HG03175 (cell line): ENCODE results near the gene MORN1.
"Not testable (repeated sequence)": the region's sequence is repeated elsewhere in the genome, so short reads cannot be mapped to it uniquely, and the experiment has no call there.

ENCODE experiments used
- ATAC-seq: cut with Tn5 transposase; IDR thresholded peaks from one replicate; pipeline ENCODE4 v1.9.1; 2021; ENCODE audit warnings: mild to moderate bottlenecking, moderate library complexity; ENCODE audit not compliant: unreplicated experiment

The MORN1 gene

DNA sequence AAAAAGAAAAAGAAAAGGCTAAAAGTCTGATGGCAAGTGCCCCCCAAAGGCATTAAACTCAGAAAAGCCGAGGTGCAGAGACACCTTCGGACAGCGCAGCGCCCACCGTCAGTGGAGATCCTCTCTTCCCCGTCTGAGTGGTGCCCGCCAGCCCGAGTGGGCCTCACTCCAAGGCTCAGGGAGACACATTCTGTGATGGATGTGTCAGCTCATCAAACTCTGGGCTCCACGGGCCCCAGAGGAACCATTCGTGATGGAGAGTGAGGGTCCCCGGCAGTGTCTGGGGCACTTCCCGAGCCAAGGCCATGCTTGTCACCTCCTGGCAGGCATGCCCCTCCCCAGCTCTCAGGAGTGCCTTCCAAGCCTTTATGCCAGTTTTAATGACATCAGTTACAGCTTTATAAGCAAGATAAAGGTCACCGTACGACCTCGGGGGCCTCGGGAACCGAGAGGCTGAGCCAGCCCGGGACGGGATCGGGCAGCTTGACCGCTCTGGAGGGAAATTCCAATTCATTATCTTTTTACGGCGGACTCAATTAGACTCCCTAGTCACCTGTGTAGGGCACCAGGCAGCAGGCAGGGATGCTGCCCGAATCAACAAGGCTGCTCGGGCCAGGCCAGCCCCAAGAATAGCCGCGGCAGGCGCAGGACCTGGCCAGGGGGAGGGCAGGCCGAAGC is 49.5 kb downstream of the MORN1 start:
- no peak for ATAC-seq

DNA sequence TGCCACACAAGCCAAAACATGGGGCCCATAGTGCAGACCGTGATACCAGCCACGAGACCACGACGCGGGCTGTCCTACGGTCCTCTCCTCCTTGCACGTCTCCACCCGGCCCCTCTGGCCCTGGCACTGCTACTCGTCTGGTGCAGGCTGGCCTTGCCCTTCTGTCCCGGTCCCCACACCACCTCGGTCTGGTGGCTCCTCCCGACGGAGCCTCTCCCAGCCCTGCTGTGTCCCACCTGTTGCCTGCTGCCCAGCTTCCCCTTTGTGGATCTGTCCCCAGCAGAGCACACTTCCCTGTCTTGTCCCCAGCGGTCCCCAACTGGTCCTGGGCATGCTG is 50.5 kb downstream of the MORN1 start:
- ATAC-seq: no peak

DNA sequence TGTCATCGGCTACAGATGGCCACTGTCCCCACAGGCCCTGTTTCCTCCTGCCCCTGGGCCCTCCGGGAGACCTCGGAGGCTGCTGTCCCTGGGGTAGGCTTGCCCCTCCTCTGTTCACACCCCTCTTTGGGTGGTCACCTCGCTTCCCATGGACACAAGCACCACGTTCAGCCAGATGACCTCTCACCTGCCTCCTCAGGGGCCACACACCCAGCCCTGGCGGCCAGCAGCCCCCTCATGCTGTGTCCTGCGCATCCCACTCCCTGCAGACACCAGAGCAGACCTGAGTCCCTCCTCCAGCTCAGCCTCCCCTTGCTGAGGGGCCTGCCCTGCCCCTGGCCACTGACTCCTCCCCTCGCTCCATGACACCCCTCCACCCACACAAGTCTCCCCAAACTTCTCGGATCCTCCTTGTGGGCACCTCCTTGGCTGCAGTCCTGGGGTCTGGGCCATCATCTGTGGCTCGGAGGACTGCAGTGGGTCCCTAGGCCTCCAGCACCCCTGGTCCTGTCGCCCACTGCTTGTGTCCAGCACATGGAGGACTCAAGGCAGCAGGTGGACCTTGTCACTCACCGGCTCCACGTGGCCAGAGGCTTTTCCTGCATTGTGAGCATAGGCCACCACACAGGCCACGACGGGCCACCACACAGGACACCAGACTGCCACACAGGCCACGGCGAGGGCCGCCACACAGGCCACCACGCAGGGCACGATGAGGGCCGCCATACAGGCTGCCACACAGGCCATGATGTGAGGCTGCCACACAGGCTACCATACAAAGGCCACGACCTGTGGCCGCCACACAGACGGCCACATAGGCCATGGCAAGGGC is 51.1 kb downstream of the MORN1 start:
- ATAC-seq: no peak

GRCh38 chr1:2339206-2340085 is 51.9 kb downstream of the MORN1 start:
- ATAC-seq: no peak

GRCh38 chr1:2337501-2337900 is 53.9 kb downstream of the MORN1 start:
- no peak for ATAC-seq

DNA sequence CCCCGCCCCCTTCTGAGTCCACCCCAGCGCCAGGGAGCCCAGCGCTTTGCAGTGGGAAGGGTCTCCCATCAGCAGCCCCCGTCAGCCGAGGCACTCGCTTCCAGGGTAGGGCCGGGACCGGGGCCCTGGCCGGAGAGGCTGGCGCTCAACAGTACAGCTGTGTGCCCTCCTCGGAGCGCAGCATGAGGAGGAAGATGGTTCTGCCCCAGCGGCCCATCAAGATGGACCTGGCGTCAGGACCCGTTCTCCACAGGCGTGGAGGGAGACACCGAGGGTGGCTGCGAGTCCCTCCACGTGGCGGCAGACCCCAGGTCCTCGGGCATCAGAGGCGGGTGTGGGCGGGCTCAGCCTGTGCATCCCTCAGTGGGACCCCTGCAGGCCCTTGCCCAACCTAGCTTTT is 54.3 kb downstream of the MORN1 start:
- ATAC-seq: no peak

- no peak for ATAC-seq
Measured at GRCh38 chr1:2336499-2336898, 54.9 kb downstream of the MORN1 start.

- no peak for ATAC-seq
Measured at GRCh38 chr1:2335721-2336455, 55.5 kb downstream of the MORN1 start.

- no peak for ATAC-seq
Measured at GRCh38 chr1:2334883-2335534, 56.3 kb downstream of the MORN1 start.

DNA sequence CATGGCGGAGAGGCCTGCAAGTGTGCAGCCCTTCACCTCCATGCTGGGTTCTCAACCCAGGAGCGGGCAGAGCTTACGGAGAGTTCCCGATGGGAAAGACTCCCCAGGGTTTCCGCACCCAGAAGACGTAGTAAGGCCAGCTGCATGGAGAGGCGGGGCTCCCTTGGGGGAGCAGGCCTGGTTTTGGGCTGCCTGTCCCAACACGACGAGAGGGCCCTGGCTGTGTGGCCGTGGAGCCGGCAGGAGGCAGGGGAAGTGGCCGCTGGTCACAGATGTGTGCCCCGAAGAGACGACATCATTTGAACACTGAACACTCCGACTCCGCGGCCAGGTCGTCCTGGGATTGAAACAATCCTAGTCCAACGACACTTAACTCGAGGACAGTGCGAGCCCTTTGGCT is 57.0 kb downstream of the MORN1 start:
- ATAC-seq: no peak

DNA sequence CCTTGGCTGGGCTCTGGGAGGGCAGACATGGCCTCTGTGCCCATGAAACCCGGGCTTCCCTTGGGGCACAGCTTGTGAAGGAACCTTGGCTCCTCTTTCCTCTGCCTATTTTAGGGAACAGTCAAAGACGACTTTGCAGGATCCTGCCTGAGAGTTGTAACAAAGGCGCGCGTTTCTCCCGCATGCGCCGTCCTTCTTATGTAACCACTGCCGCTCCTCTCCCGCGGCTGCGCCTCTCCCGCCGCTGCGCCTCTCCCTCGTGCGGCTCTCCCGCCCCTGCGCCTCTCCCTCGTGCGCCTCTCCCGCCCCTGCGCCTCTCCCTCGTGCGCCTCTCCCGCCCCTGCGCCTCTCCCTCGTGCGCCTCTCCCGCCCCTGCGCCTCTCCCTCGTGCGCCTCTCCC is 59.8 kb downstream of the MORN1 start:
- not testable (repeated sequence) for ATAC-seq

DNA sequence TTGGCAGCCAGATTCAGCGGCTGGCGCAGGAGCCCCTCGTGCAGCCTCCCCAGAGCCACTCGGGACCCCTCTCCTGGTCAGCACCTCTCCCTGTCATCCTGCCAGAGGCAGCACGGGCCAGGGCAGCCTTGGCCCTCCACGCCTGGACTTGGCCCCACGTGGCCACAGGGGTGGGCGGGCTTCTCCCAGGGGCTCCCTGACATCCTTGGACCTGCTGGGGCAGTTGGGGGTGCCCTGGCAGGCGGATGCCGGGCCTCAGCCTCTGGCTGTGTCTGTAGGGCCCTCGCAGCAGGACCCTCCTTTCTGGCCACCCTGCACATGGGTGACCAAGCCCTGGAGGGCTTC is 60.2 kb downstream of the MORN1 start:
- no peak for ATAC-seq

DNA sequence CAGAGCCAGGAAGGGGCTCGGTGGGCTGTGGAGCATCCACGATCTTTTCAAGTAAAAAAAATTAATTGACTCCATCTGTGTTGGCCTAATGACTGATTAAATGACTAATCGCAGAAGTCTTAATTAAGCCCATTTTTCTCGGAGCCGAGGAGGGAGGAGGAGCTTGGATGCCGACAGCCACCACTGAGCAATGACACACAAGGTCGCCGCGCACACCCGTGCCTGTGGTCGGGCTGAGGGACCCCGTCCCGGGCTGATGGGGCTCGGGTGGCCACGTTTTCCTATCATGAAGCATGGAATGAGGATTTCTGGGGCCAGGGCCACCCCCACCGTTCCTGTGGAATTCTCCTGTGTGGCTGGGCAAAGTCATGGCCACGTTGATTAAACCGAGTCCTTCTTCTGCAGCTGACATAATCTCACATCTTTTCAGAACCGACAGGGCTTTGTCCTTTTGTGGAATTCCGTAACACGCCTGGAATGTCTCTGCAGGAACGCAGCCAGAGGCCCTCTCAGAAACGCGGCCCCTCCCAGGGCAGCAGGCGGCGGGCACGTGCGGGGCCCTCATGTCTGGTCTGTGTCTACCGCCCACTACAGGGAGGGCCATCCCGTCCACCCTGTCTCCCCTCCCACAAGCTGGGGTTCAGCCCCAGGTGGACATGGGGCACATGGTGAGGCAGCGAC is 60.7 kb downstream of the MORN1 start:
- ATAC-seq: no peak

DNA sequence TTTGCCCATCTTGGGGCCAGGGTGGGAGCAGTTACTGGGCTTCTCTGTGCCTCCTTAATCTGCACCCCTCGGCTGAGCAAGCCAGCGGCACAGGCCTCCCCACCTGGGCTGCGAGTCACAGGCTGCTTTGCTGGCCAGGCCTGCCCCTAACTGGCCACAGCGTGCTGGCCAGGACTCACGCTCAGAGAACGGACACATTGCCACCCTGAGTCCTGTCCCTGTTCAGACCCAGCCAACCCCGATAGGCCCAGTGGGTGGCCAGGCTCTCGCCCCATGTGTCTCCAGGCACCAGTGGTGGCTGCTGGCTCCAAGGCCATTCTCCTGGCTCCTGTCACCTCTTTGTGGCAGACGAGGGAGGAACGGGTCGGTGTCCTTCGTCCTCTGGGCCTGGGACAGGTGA is 61.3 kb downstream of the MORN1 start:
- no peak for ATAC-seq

DNA sequence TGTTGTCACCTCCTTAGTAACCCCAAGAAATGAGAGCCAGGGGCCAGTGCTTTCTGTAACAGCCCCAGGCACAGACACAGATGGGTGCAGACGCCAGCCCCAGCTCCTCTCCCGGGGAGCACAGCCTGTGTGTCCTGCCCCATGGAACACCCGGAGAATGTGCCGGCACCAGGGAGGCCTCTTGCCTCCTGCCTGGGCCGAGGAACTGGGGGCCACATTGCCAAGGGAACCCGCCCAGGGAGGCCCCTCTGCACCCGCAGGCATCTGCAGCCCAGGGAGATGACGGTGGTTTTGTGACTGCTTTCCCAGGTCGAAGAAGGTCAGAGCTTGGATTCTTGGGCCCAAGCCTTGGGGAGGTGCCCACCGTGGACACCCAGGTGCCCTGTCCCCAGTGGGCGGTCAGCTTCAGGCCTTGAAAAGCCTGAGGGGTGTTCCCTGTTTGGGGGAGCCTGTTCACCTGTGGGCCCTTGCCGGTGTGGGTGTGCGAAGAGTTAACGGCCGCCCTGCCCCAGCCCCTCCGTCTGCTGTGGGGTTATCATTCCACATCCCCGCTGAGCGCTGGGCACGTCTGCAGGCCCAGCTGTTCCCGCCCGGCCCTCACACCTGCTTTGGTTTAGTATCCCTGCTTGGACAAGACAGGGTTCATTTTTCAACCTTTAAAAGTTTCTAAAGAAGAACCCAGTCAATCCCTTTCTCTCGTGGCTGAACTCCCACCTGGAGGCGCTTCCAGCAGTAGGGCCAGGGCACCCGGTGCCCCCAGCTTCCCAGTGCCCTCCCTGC is 62.5 kb downstream of the MORN1 start:
- no peak for ATAC-seq

DNA sequence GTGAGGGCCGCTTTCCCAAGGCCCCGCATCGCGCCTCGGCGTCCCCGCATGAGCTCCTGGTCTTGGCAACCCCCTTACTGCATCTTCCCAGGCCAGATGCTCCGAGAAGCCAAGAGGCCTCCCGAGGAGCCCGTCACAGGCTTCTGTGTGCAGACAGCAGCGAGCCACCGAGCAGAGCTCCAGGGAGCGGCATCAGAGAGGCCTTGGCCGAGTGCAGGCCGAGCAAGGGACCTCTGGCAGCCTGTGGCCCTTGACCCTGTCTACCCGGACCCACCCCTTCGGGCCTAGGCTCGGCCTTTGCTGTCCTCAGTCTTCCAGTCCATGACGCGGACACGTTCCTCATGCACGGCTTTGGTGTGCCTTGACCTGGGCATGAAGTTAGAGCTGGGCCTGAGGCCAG is 63.5 kb downstream of the MORN1 start:
- ATAC-seq: no peak

GRCh38 chr1:2327162-2327561 is 64.2 kb downstream of the MORN1 start:
- not testable (repeated sequence) for ATAC-seq

DNA sequence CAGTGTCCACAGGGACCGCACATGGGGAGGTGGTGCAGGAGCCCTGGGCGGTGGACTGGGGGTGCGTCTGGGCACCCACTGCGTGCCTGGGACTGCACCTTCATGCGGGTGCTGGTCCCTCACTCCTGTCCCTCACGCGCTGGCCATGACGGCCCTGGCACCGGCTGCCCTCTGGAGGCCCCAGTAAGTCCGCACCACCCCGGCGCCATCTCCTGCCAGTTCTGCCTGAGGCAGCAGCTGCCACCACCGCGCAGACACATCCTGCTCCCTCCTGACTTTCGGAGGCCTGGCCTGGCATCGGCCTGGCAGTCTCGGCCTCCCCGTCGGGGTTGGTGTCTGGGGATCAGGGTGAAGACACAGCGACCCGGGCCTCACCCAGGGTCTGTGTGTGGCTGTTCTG is 64.8 kb downstream of the MORN1 start:
- ATAC-seq: no peak
